SK-MEL-5 (cell line): ENCODE data around the gene ZBTB8B. TPM values are rescaled to one million over a fixed set of nuclear protein-coding genes. Genes with fewer than 3 reads are reported as not detected.

ENCODE experiments used
- DNase-seq: peaks from one replicate; pipeline ENCODE4 v3.0.0-alpha.2; 2016; ENCODE audit warnings: low read depth, low spot score
- in situ Hi-C: cut with HindIII; loops from 2 replicates; pipeline ENCODE4 v1.10.0; 2016; ENCODE audit warnings: low sequenced_read_pairs, high pct_unique_total_duplicates, low pct_unique_long_range_greater_than_20kb
- total RNA-seq: library from RNA; depleted of rRNA; stranded (reverse); fragments of >200 nt; shearing (Covaris generic); gene quantifications from 2 replicates; pipeline ENCODE4 v1.2.3, GENCODE V29; 2014; rRNA removed

The ZBTB8B gene
- total RNA-seq, 1 experiment from 2014 or later: 0.50 TPM

GRCh38 chr1:32494196-32494595 is 29.3 kb downstream of the ZBTB8B start:
- DNase-seq: peak; percentile 35
- in situ Hi-C loops: no loop called here

- in situ Hi-C loops: no loop called here
- no peak for DNase-seq
These were observed 30.0 kb downstream of the ZBTB8B start for GRCh38 chr1:32494711-32495337.

GRCh38 chr1:32496127-32496526 is 31.3 kb downstream of the ZBTB8B start:
- in situ Hi-C loops: no loop called here
- peak; percentile 72 for DNase-seq

GRCh38 chr1:32498751-32499150 is 33.9 kb downstream of the ZBTB8B start:
- no peak for DNase-seq

GRCh38 chr1:32500387-32501209 is 35.7 kb downstream of the ZBTB8B start:
- in situ Hi-C loops: no loop called here
- peak; percentile 77 for DNase-seq

More at GRCh38 chr1:32498751-32499150, 33.9 kb downstream of the ZBTB8B start:
- in situ Hi-C loops: no loop called here

GRCh38 chr1:32501865-32502264 is 37.0 kb downstream of the ZBTB8B start:
- DNase-seq: no peak
- in situ Hi-C loops: no loop called here

GRCh38 chr1:32503153-32503552 is 38.3 kb downstream of the ZBTB8B start:
- no peak for DNase-seq
- in situ Hi-C loops: no loop called here

- in situ Hi-C loops: no loop called here
- no peak for DNase-seq
These were observed 42.1 kb downstream of the ZBTB8B start for GRCh38 chr1:32507021-32507420.

- no peak for DNase-seq
- in situ Hi-C loops: no loop called here
These were observed 43.9 kb downstream of the ZBTB8B start for GRCh38 chr1:32508761-32509160.

GRCh38 chr1:32509939-32510338 is 45.1 kb downstream of the ZBTB8B start:
- no peak for DNase-seq
- in situ Hi-C loops: no loop called here

Other genes starting within 250 kb of the ZBTB8B start
- gene TMEM234, start 242.7 kb upstream of the ZBTB8B start, total RNA-seq: 9.6 and 12.5 TPM in 2 replicates
- gene EIF3I, start 242.7 kb upstream of the ZBTB8B start, total RNA-seq: 554 and 565 TPM in 2 replicates
- gene FAM167B, start 217.8 kb upstream of the ZBTB8B start, total RNA-seq: 45.5 and 50.6 TPM in 2 replicates
- gene LCK, start 213.8 kb upstream of the ZBTB8B start, total RNA-seq: not detected in 2 replicates
- gene HDAC1, start 173.0 kb upstream of the ZBTB8B start, total RNA-seq: 98.0 and 99.1 TPM in 2 replicates
- 82.8 and 106 TPM in 2 replicates for gene MARCKSL1, start 128.8 kb upstream of the ZBTB8B start, total RNA-seq
- gene FAM229A, start 102.6 kb upstream of the ZBTB8B start, total RNA-seq: 0.74 and 0.85 TPM in 2 replicates
- gene TSSK3, start 102.5 kb upstream of the ZBTB8B start, total RNA-seq: 0.32 and 2.6 TPM in 2 replicates
- 40.7 and 46.8 TPM in 2 replicates for gene BSDC1, start 70.6 kb upstream of the ZBTB8B start, total RNA-seq
- gene ZBTB8A, start 74.4 kb downstream of the ZBTB8B start, total RNA-seq: 3.2 and 3.7 TPM in 2 replicates
- 47.8 and 50.2 TPM in 2 replicates for gene ZBTB8OS, start 185.5 kb downstream of the ZBTB8B start, total RNA-seq
- 80.8 and 94.1 TPM in 2 replicates for gene RBBP4, start 186.1 kb downstream of the ZBTB8B start, total RNA-seq
- 2.7 and 3.0 TPM in 2 replicates for gene SYNC, start 237.7 kb downstream of the ZBTB8B start, total RNA-seq